GM12878 (cell line): ENCODE measurements around the gene SMIM27. TPM values are rescaled to one million over a fixed set of nuclear protein-coding genes. Genes with fewer than 3 reads are reported as not detected.
A peak's percentile ranks its signal among the peaks of the same experiment; 100 is the strongest.

Source experiments
- BHLHE40 ChIP-seq, 2 experiments: fragments of 450-650 bp in 1 of 2; IDR thresholded peaks; 2 replicates each; pipeline ENCODE4 v1.6.1; 2011 to 2017; ENCODE audit warnings: low read depth in 2 of 2, borderline replicate concordance in 1 of 2, improper control_type of control experiment in 1 of 2, low read length in 1 of 2, mild to moderate bottlenecking in 1 of 2
- CBX3 ChIP-seq: fragments of 200-600 bp; sonication (generic); IDR thresholded peaks from 2 replicates; pipeline ENCODE4 v1.6.1; 2016; ENCODE audit warnings: low read depth, borderline replicate concordance
- EP300 ChIP-seq, 2 experiments: fragments of 150-350 bp in 1 of 2; IDR thresholded peaks; 2 replicates each; pipeline ENCODE4 v1.6.1; 2011 to 2012; ENCODE audit warnings: low read depth in 2 of 2, low read length in 2 of 2, borderline replicate concordance in 1 of 2, improper control_type of control experiment in 1 of 2, inconsistent platforms in 1 of 2; ENCODE audit not compliant: control insufficient read depth in 1 of 2
- ETV6 ChIP-seq, 2 experiments: fragments of 450-650 bp in 1 of 2; IDR thresholded peaks in 1 of 2; conservative IDR thresholded peaks in 1 of 2; 2 replicates each; pipeline ENCODE4 v1.6.1; 2014; ENCODE audit warnings: antibody characterized with exemption in 1 of 2, borderline replicate concordance in 1 of 2, low read depth in 1 of 2, mild to moderate bottlenecking in 1 of 2, moderate library complexity in 1 of 2
- HDGF ChIP-seq: fragments of 450-650 bp; IDR thresholded peaks from 2 replicates; pipeline ENCODE4 v1.6.1; 2016; ENCODE audit warnings: antibody characterized with exemption
- IKZF1 ChIP-seq: fragments of 450-650 bp; conservative IDR thresholded peaks from 2 replicates; pipeline ENCODE4 v1.6.1; 2017; ENCODE audit warnings: antibody characterized with exemption, mild to moderate bottlenecking
- JUNB ChIP-seq: IDR thresholded peaks from 2 replicates; pipeline ENCODE4 v1.6.1; 2016; ENCODE audit warnings: antibody characterized with exemption, mild to moderate bottlenecking
- NFYB ChIP-seq: IDR thresholded peaks from 2 replicates; pipeline ENCODE4 v1.6.1; 2011; ENCODE audit warnings: low read depth, mild to moderate bottlenecking, low read length, improper control_type of control experiment, moderate library complexity; ENCODE audit not compliant: insufficient read depth
- RBBP5 ChIP-seq: fragments of 200-600 bp; sonication (generic); conservative IDR thresholded peaks from 2 replicates; pipeline ENCODE4 v1.6.1; 2016
- SMARCA5 ChIP-seq: fragments of 450-650 bp; IDR thresholded peaks from 2 replicates; pipeline ENCODE4 v1.6.1; 2017; ENCODE audit warnings: mild to moderate bottlenecking
- TBL1XR1 ChIP-seq: IDR thresholded peaks from 2 replicates; pipeline ENCODE4 v1.6.1; 2012; ENCODE audit warnings: low read depth, low read length, improper control_type of control experiment
- TCF7 ChIP-seq: IDR thresholded peaks from 2 replicates; pipeline ENCODE4 v1.6.1; 2014; ENCODE audit warnings: antibody characterized with exemption, borderline replicate concordance
- ZNF274 ChIP-seq: IDR thresholded peaks from one replicate; pipeline ENCODE4 v1.8.0; 2011; ENCODE audit not compliant: insufficient read length, insufficient read depth
- polyA plus RNA-seq, 11 experiments: library from polyadenylated mRNA; depleted of rRNA in 4 of 11; unstranded in 6 of 11; stranded (reverse) in 5 of 11; fragments of >200 nt; fragmentation: Nextera tagmentation in 4 of 11; fragmentation: Illumina TruSeq in 1 of 11; extraction: Ambion mirVana in 4 of 11; extraction: Trizol in 1 of 11; gene quantifications; 1 replicate in 1 of 11; 2 replicates in 10 of 11; pipeline versions ENCODE4 v1.2.1 to v1.2.3, GENCODE V29; 2011 to 2016; ENCODE audit warnings: inconsistent platforms in 2 of 11, missing spikeins in 2 of 11, low read depth in 1 of 11
- total RNA-seq, 4 experiments: library from RNA; depleted of rRNA in 3 of 4; stranded (reverse); fragments of >200 nt in 3 of 4; fragmentation: Illumina TruSeq in 1 of 4; extraction: Trizol in 1 of 4; gene quantifications; 2 replicates each; pipeline versions ENCODE4 v1.2.1 to v1.2.3, GENCODE V29; 2013 to 2021
- TF ChIP-seq, protein P1 (sequence below): IDR thresholded peaks from 2 replicates; pipeline ENCODE4 v1.6.1; 2012; ENCODE audit warnings: low read depth, low read length, improper control_type of control experiment
- TF ChIP-seq, protein P2 (sequence below): fragments of 450-650 bp; IDR thresholded peaks from 2 replicates; pipeline ENCODE4 v1.6.1; 2017; ENCODE audit warnings: low read depth, mild to moderate bottlenecking, moderate library complexity
- TF ChIP-seq, protein P3 (sequence below): fragments of 450-650 bp; IDR thresholded peaks from 2 replicates; pipeline ENCODE4 v1.6.1; 2018; ENCODE audit warnings: borderline replicate concordance, mild to moderate bottlenecking; ENCODE audit not compliant: partially characterized antibody
- TF ChIP-seq, protein P4 (sequence below): fragments of 450-650 bp; IDR thresholded peaks from 2 replicates; pipeline ENCODE4 v1.6.1; 2016; ENCODE audit warnings: mild to moderate bottlenecking

Gene SMIM27
- total and polyA plus RNA-seq, 10 of the 15 experiments (the other 5 are each of a cell fraction or from before 2014, with no cell fraction given): 12.2 to 47.3 (median 26.5) TPM

- TF ChIP-seq SMARCA5 (no peak), HDGF (peak; percentile 64; the same call in 1 of the 2 replicates), BHLHE40 (IDR thresholded peaks at IDR 0.05; ENCODE audit: borderline replicate concordance in 1 of 2, low read depth in 2 of 2, low read length in 1 of 2) (peak in 1 of 2 experiments; percentile 44; a peak in 1 of 4 replicates), TBL1XR1 (no peak), ETV6 (conservative IDR thresholded peaks at IDR 0.05 in 1 of 2, IDR thresholded peaks at IDR 0.05 in 1 of 2; ENCODE audit: borderline replicate concordance in 1 of 2, low read depth in 1 of 2) (no peak), RBBP5 (0 out of 2 replicates have a peak, but pooled peaks have one; percentile 55), TCF7 (no peak), NFYB (no peak), IKZF1 (peak; percentile 81), CBX3 (no peak), EP300 (IDR thresholded peaks at IDR 0.05; ENCODE audit: borderline replicate concordance in 1 of 2, control insufficient read depth in 1 of 2, low read depth in 2 of 2, low read length in 2 of 2) (no peak), JUNB (no peak), ZNF274 (no peak)
- TF ChIP-seq, protein P1, sequence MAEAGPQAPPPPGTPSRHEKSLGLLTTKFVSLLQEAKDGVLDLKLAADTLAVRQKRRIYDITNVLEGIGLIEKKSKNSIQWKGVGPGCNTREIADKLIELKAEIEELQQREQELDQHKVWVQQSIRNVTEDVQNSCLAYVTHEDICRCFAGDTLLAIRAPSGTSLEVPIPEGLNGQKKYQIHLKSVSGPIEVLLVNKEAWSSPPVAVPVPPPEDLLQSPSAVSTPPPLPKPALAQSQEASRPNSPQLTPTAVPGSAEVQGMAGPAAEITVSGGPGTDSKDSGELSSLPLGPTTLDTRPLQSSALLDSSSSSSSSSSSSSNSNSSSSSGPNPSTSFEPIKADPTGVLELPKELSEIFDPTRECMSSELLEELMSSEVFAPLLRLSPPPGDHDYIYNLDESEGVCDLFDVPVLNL: 0 out of 2 replicates have a peak, but pooled peaks have one; percentile 33
- TF ChIP-seq, protein P2, sequence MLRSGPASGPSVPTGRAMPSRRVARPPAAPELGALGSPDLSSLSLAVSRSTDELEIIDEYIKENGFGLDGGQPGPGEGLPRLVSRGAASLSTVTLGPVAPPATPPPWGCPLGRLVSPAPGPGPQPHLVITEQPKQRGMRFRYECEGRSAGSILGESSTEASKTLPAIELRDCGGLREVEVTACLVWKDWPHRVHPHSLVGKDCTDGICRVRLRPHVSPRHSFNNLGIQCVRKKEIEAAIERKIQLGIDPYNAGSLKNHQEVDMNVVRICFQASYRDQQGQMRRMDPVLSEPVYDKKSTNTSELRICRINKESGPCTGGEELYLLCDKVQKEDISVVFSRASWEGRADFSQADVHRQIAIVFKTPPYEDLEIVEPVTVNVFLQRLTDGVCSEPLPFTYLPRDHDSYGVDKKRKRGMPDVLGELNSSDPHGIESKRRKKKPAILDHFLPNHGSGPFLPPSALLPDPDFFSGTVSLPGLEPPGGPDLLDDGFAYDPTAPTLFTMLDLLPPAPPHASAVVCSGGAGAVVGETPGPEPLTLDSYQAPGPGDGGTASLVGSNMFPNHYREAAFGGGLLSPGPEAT: no peak; the same call in 1 of the 2 replicates
- TF ChIP-seq, protein P3, sequence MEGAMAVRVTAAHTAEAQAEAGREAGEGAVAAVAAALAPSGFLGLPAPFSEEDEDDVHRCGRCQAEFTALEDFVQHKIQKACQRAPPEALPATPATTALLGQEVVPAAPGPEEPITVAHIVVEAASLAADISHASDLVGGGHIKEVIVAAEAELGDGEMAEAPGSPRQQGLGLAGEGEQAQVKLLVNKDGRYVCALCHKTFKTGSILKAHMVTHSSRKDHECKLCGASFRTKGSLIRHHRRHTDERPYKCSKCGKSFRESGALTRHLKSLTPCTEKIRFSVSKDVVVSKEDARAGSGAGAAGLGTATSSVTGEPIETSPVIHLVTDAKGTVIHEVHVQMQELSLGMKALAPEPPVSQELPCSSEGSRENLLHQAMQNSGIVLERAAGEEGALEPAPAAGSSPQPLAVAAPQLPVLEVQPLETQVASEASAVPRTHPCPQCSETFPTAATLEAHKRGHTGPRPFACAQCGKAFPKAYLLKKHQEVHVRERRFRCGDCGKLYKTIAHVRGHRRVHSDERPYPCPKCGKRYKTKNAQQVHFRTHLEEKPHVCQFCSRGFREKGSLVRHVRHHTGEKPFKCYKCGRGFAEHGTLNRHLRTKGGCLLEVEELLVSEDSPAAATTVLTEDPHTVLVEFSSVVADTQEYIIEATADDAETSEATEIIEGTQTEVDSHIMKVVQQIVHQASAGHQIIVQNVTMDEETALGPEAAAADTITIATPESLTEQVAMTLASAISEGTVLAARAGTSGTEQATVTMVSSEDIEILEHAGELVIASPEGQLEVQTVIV: no peak
- TF ChIP-seq, protein P4, sequence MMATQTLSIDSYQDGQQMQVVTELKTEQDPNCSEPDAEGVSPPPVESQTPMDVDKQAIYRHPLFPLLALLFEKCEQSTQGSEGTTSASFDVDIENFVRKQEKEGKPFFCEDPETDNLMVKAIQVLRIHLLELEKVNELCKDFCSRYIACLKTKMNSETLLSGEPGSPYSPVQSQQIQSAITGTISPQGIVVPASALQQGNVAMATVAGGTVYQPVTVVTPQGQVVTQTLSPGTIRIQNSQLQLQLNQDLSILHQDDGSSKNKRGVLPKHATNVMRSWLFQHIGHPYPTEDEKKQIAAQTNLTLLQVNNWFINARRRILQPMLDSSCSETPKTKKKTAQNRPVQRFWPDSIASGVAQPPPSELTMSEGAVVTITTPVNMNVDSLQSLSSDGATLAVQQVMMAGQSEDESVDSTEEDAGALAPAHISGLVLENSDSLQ: peak; percentile 74; the same call in 1 of the 2 replicates
These were observed 1.4 kb upstream of the SMIM27 start (continued) for GRCh38 chr9:32550562-32551275.
